ENCODE data around the gene NUDT4. TPM values are rescaled to one million over a fixed set of nuclear protein-coding genes. Genes with fewer than 3 reads are reported as not detected.
A peak's percentile ranks its signal among the peaks of the same experiment; 100 is the strongest.
"Not testable (repeated sequence)": the region's sequence is repeated elsewhere in the genome, so short reads cannot be mapped to it uniquely, and the experiment has no call there.

NUDT4 gene
- polyA plus RNA-seq, 6 donors from 2014 or later, result 50.4 to 81.1 (median 70.4) TPM

DNA sequence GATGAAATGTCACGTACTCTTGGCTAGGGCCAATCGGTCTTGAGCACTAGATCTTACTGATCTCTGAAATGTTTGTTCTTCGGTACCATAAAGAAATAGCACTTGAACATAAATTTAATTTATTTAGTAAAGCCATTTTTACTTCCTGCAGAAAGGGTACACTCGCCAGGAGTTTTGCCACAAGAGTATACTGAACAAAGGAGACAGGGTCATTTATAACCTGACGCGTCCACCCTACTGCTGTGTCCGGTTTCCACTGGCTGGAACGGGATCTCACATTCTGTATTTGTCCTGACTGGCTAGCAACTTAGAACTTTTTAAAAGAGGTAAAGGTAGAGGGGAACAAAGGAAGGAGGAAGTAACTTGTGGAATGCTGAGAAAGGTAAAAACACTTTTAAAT lies 34.7 kb downstream of the NUDT4 start:
- Mint-ChIP-seq H3K27ac (peak overlapping the region in 4 of 6 donors; percentile 29 to 80 (median 66)), H3K4me1 (peaks cover 41 to 49% (median 42%) of the 10 kb centered on the region in 3 donors)
- not testable (repeated sequence) for H3K27me3 Mint-ChIP-seq; H3K9me3 Mint-ChIP-seq; DNase-seq; ATAC-seq (ENCODE audit: low read depth in 2 of 2); H3K4me3 Mint-ChIP-seq; H3K36me3 Mint-ChIP-seq

DNA sequence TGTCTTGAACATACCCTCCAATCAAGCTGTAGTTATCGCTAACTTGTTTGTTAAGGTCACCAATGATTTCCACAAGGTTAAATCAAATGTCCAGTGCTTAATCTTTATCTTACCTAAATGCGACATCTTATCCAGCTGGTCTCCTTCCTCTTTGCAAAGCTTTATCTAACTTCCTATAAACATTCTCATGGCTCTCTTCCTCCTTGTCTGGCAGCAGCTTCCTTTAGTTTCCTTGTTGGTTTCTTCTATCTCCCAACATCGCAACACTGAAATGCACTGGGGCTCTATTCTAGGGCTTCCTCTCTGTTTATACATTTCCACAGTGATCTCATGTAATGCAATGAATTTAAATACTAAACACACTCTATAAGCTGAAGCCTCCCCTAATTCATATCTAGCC lies 35.3 kb downstream of the NUDT4 start:
- peaks cover 6 to 8% of the 10 kb centered on the region in 2 donors for H3K36me3 Mint-ChIP-seq
- peak overlapping the region in 5 of 6 donors; percentile 1 to 91 (median 6) for H3K27ac Mint-ChIP-seq
- ATAC-seq (ENCODE audit: low read depth in 2 of 2), result no peak
- no peaks in the 10 kb centered on the region for H3K27me3 Mint-ChIP-seq
- H3K9me3 Mint-ChIP-seq, result no peaks in the 10 kb centered on the region
- H3K4me1 Mint-ChIP-seq, result peaks cover 42 to 52% (median 44%) of the 10 kb centered on the region in 3 donors
- no peak for DNase-seq
- H3K4me3 Mint-ChIP-seq, result no peak overlapping the region

DNA sequence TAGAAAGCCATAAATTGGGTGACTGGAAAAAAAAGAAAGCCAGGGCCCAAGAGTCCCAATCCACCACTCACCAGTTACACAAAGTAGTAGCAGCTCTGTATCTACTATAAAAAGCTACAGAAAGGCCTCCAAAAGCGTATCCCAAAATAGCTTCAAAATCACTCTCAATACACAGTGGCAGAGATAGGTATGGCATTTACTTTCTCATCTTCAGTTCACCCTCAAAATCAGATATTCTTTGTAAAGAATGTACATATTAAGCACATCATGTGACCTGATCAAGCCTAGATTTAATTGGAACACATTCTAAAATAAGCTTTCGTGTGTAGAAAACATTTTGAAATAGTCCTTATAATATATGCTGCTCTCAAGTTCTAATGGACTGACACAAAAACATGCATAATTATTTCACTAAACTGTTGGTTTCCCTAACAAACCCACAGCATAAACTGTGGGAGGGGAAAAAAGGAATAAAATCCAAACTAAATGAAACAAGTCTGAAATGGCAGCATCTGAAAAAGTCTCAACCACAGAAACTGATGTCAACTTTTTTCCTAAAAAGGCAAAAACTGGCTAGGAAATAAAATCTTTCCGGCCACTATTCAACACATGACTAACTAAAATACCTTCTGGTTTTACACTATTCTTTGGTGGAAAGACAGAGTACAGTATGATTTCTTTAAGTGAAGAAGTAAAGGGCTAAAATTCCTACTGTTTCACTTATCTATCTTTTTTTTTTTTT lies 38.2 kb downstream of the NUDT4 start:
- H3K4me1 Mint-ChIP-seq, result peaks cover 52 to 67% (median 59%) of the 10 kb centered on the region in 3 donors
- no peak for DNase-seq
- no peak for ATAC-seq (ENCODE audit: low read depth in 2 of 2)
- no peaks in the 10 kb centered on the region for H3K9me3 Mint-ChIP-seq
- no peaks in the 10 kb centered on the region for H3K27me3 Mint-ChIP-seq
- H3K4me3 Mint-ChIP-seq, result peak overlapping the region in 1 of 8 donors; percentile 32
- peaks cover 5 to 6% of the 10 kb centered on the region in 2 donors for H3K36me3 Mint-ChIP-seq
- peak overlapping the region in 3 of 6 donors; percentile 38 to 88 (median 43) for H3K27ac Mint-ChIP-seq

DNA sequence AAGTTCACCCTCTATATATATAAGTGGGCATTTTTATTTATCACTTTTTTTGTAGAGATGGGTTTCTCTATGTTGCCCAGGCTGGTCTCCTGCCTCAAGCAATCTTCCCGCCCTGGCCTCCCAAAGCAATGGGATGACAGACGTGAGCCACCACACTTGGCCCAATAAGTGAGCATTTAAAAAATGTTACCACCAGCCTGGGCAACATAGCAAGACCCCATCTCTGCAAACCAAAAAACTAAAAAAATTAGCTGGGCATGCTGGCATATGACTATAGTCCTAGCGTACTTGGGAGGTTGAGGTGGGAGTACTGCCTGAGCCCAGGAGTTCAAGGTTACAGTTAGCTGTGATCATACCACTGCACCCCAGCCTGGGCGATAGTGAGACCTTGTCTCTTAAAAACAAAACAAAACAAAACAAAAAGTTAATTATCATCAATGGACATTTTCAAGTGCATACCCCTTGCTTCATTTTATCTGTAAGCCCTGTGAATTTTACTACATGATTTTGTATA lies 40.3 kb downstream of the NUDT4 start:
- peaks cover 0 to 4% of the 10 kb centered on the region in 2 donors for H3K36me3 Mint-ChIP-seq
- peak overlapping the region in 1 of 8 donors; percentile 25 for H3K4me3 Mint-ChIP-seq
- ATAC-seq (ENCODE audit: low read depth in 2 of 2), result no peak

DNA sequence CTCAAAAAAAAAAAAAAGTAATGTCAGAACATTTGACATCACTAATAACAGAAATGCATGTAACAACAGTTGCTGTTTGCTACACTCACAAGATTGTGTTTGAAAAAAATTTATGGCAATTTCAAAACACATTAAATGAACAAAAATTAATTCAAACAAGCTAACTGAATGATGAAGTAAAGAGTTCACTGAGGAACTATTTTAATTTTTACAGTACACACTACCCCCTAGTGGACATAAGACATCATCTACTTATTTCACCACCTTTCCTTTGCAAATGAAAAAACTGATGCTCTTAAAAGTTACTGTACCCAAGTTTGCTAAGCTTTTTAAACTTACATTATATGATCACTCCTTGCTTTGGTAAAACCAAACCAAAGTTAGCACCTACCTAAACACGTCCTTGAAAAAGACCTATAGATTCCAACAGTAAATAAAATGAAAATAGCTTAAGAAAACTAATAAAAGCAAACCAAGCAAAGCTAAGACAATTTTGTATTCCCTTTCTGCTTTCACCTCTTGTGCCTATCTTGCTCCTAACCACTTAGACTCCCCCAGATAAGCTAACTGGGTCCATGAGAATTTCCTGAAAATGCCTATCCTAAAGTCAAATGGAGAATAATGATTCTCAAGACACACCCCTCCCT lies 41.8 kb downstream of the NUDT4 start:
- Mint-ChIP-seq H3K27ac (peak overlapping the region in 5 of 6 donors; percentile 65 to 90 (median 67)), H3K27me3 (no peaks in the 10 kb centered on the region), H3K9me3 (no peaks in the 10 kb centered on the region), H3K4me1 (peaks cover 55 to 79% (median 73%) of the 10 kb centered on the region in 3 donors), H3K36me3 (peaks cover 0 to 1% of the 10 kb centered on the region in 2 donors), H3K4me3 (no peak overlapping the region)
- peak; percentile 61 to 72 for ATAC-seq (ENCODE audit: low read depth in 2 of 2)
- peak; percentile 43 for DNase-seq

More for the DNA sequence above, 40.3 kb downstream of the NUDT4 start:
- peaks cover 54 to 77% (median 73%) of the 10 kb centered on the region in 3 donors for H3K4me1 Mint-ChIP-seq
- DNase-seq, result no peak
- H3K27ac Mint-ChIP-seq, result no peak overlapping the region
- no peaks in the 10 kb centered on the region for H3K27me3 Mint-ChIP-seq
- no peaks in the 10 kb centered on the region for H3K9me3 Mint-ChIP-seq

DNA sequence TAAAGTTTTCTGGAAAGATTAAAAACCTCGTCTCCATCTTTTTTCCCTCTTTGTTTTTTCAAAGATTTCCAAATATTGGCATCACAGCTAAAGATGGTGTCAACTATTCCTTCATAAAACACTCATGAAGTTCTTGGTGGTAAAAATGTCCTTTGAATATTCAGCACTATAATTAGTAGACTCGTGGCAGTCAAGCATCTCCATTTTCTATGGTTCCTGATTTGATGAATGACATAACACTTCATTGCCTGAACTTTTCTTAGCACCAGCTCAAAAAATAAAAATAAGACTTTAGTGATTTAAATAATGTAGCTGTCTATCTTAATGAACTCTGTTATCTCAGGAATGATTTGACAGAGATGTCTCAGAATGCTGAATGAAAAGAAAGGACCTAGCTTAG lies 44.3 kb downstream of the NUDT4 start:
- peak overlapping the region in 2 of 8 donors; percentile 12 to 61 for H3K4me3 Mint-ChIP-seq
- H3K9me3 Mint-ChIP-seq, result no peaks in the 10 kb centered on the region
- DNase-seq, result no peak
- H3K27ac Mint-ChIP-seq, result peak overlapping the region in 4 of 6 donors; percentile 15 to 88 (median 68)
- ATAC-seq (ENCODE audit: low read depth in 2 of 2), result no peak
- H3K36me3 Mint-ChIP-seq, result no peaks in the 10 kb centered on the region
- peaks cover 58 to 81% (median 76%) of the 10 kb centered on the region in 3 donors for H3K4me1 Mint-ChIP-seq
- no peaks in the 10 kb centered on the region for H3K27me3 Mint-ChIP-seq

DNA sequence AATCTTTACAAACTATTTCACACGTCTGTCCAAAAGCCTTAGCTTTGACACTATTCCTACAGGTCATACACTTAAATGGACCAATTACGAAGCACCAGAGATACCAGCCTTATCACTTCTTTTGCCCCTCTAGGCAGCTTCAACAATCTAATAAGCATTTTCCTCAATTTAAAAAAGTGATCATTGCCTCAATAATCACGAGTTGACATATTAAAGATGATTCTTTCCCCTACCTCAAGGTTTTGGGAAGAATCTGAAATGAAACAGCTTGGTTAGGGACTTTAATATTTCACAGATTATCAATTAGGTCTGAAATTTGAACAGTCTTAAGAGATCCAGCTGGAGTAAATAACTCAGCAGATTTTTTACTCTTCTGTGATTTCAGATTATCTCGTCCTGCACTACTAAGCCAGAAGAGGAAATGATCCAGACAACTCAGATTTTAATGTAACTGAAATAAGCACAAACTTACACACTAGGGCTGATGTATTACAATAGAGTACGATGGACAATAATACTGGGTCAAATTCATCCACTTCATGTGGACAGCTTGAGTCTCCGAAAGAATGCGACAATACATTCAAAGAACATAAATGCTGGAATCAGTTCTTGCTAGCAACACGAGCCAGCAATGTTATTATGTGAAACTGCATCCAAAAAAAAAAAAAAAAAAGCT lies 48.1 kb downstream of the NUDT4 start:
- no peaks in the 10 kb centered on the region for H3K9me3 Mint-ChIP-seq
- peak overlapping the region in 5 of 6 donors; percentile 38 to 92 (median 52) for H3K27ac Mint-ChIP-seq
- no peak for DNase-seq
- H3K4me3 Mint-ChIP-seq, result peak overlapping the region; percentile 2 to 68 (median 54)
- H3K36me3 Mint-ChIP-seq, result no peaks in the 10 kb centered on the region
- H3K4me1 Mint-ChIP-seq, result peaks cover 62 to 91% (median 87%) of the 10 kb centered on the region in 3 donors
- H3K27me3 Mint-ChIP-seq, result no peaks in the 10 kb centered on the region
- ATAC-seq (ENCODE audit: low read depth in 2 of 2), result peak; percentile 74 to 75

DNA sequence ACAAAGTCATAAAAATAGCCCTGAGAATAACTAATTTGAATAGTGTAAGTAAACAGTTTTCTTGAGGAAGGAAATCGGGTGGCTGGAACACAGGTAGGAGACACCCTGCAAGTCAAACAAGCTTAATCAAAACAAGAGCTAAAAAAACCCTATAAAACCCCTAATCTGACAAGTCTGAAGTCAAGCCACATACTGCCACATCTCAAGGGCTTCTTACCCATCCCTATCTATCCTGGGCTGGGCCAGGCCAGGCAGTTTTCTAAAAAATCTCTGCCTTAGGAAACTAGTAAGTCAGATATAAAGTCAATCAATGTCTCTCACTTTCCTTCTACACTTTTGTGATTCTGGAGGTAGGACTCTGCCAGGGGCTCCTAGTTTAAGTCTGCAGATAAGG lies 48.7 kb downstream of the NUDT4 start:
- DNase-seq, result no peak
- H3K9me3 Mint-ChIP-seq, result no peaks in the 10 kb centered on the region
- peak overlapping the region; percentile 2 to 80 (median 58) for H3K4me3 Mint-ChIP-seq
- peak overlapping the region; percentile 27 to 92 (median 46) for H3K27ac Mint-ChIP-seq
- no peaks in the 10 kb centered on the region for H3K36me3 Mint-ChIP-seq
- no peaks in the 10 kb centered on the region for H3K27me3 Mint-ChIP-seq
- ATAC-seq (ENCODE audit: low read depth in 2 of 2), result peak; percentile 61 to 79
- H3K4me1 Mint-ChIP-seq, result peaks cover 66 to 91% (median 90%) of the 10 kb centered on the region in 3 donors

DNA sequence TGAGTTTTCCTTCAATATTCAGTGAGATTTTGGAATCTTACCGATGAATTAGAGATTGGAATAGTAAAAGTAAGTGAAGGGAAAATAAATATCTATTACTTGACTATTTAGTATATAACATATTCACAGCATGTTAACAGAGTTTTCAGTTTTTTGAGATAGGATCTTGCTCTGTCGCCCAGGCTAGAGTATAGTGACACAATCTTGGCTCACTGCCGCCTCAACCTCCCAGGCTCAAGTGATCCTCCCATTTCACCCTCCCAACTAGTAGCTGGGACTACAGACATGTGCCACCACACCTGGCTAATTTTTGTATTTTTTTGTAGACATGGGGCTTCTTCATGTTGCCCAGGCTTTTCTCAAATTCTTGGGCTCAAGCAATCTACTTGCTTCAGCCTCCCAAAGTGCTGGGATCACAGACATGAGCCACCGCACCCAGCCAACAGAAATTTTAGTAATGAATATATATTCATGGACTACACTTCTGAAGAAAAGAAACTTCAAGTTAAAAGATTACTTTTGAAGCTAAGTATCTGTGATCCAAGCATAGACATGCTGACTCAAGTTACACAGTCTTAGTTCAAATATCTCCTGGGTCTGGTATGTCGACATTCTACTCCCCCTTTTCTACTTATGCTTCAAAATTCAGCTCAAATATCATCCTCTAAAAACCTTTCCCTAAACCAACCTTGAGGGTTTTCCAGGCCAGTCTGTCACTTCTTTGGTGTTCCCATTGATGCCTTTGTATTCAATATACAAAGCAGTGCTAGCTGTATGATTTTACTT lies 50.2 kb downstream of the NUDT4 start:
- no peak for ATAC-seq (ENCODE audit: low read depth in 2 of 2)
- no peaks in the 10 kb centered on the region for H3K27me3 Mint-ChIP-seq
- peak overlapping the region in 5 of 6 donors; percentile 25 to 78 (median 54) for H3K27ac Mint-ChIP-seq
- no peaks in the 10 kb centered on the region for H3K9me3 Mint-ChIP-seq
- DNase-seq, result no peak
- H3K4me1 Mint-ChIP-seq, result peaks cover 64 to 91% (median 84%) of the 10 kb centered on the region in 3 donors
- H3K36me3 Mint-ChIP-seq, result no peaks in the 10 kb centered on the region
- H3K4me3 Mint-ChIP-seq, result peak overlapping the region in 5 of 8 donors; percentile 3 to 80 (median 37)

DNA sequence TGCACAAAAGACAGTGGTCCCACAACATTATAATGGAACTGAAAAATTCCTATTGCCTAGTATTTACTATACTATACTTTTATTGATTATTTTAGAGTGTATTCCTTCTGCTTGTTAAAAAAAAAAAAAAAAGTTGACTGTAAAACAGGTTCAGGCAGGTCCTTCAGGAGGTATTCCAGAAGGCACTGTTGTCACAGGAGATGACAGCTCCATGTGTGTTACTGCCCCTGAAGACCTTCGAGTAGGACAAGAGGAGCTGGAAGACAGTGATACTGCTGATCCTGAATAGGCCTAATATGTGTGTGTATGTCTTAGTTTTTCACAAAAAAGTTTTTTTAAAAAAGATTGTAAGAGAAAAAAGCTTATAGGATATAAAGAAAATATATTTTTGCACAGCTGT lies 51.7 kb downstream of the NUDT4 start:
- Mint-ChIP-seq H3K36me3 (no peaks in the 10 kb centered on the region), H3K9me3 (no peaks in the 10 kb centered on the region), H3K27ac (peak overlapping the region in 1 of 6 donors; percentile 82), H3K4me1 (peaks cover 61 to 91% (median 87%) of the 10 kb centered on the region in 3 donors), H3K4me3 (no peak overlapping the region), H3K27me3 (no peaks in the 10 kb centered on the region)
- no peak for DNase-seq
- ATAC-seq (ENCODE audit: low read depth in 2 of 2), result no peak

DNA sequence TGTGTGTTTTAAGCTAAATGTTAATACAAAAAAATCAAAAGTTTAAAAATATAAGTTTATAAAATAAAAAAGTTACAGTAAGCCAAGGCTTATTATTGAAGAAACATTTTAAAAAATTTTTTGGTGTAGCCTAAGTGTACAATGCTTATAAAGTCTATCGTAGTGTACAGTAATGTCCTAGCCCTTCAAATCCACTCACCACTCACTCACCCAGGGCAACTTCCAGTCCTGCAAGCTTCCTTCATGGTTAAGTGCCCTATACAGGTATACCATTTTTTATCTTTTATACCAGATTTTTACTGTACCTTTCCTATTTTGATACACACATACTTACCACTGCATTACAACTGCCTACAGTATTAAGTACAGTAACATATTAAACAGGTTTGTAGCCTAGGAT lies 52.1 kb downstream of the NUDT4 start:
- ATAC-seq (ENCODE audit: low read depth in 2 of 2) (no peak), DNase-seq (no peak)
- Mint-ChIP-seq H3K4me3 (no peak overlapping the region), H3K9me3 (no peaks in the 10 kb centered on the region), H3K4me1 (peaks cover 59 to 88% (median 84%) of the 10 kb centered on the region in 3 donors), H3K36me3 (no peaks in the 10 kb centered on the region), H3K27ac (peak overlapping the region in 1 of 6 donors; percentile 32), H3K27me3 (no peaks in the 10 kb centered on the region)

DNA sequence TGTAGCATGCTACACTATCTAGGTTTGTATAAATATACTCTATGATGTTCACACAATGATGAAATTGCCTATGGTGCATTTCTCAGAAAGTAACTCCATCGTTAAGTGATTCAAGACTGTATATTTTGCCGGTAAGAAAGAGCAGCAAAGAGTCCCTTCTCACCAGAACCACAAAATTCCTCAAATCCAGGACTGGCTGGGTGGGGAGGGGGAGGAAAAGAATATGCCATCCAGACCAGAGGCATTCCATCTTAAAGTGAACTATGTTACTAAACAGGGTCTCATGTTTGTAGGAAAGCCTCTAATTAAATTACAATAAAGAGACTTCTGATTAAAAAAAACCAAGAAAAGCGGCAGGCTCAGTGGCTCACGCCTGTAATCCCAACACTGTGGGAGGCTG lies 52.6 kb downstream of the NUDT4 start:
- H3K9me3 Mint-ChIP-seq, result no peaks in the 10 kb centered on the region
- peak overlapping the region in 1 of 8 donors; percentile 62 for H3K4me3 Mint-ChIP-seq

More for the DNA sequence above, 52.6 kb downstream of the NUDT4 start:
- Mint-ChIP-seq H3K27ac (peak overlapping the region in 2 of 6 donors; percentile 32 to 76), H3K4me1 (peaks cover 55 to 88% (median 84%) of the 10 kb centered on the region in 3 donors), H3K36me3 (no peaks in the 10 kb centered on the region), H3K27me3 (no peaks in the 10 kb centered on the region)
- DNase-seq (no peak), ATAC-seq (ENCODE audit: low read depth in 2 of 2) (no peak)
